Neural cell (in vitro differentiated cells): ENCODE results near the gene ZNF787. TPM values are rescaled to one million over a fixed set of nuclear protein-coding genes. Genes with fewer than 3 reads are reported as not detected.

ENCODE experiments used
- H2AFZ ChIP-seq: fragments of 200-600, 300-800 bp; sonication (generic), shearing (Covaris generic); 2 replicates; pipeline ENCODE4 v1.6.0; 2014; ENCODE audit warnings: low read depth, mild to moderate bottlenecking, antibody characterized with exemption, low read length, moderate library complexity
- H3F3A ChIP-seq: fragments of 200-600 bp; shearing (Covaris generic); 2 replicates; pipeline ENCODE4 v1.6.1; 2016; ENCODE audit warnings: mild to moderate bottlenecking, moderate library complexity, mixed read lengths, antibody characterized with exemption, low read length; ENCODE audit not compliant: insufficient read depth, poor library complexity, severe bottlenecking
- H3K27ac ChIP-seq: fragments of 200-600, 300-800 bp; sonication (generic), shearing (Covaris generic); 2 replicates; pipeline ENCODE4 v1.5.1; 2014; ENCODE audit warnings: mild to moderate bottlenecking, low read length, moderate library complexity
- H3K27me3 ChIP-seq: fragments of 300-800, 200-600 bp; sonication (generic), shearing (Covaris generic); 2 replicates; pipeline ENCODE4 v1.6.0; 2014; ENCODE audit warnings: mild to moderate bottlenecking, low read depth, low read length, moderate library complexity; ENCODE audit not compliant: insufficient read depth
- H3K36me3 ChIP-seq: fragments of 300-800, 200-600 bp; sonication (generic), shearing (Covaris generic); 2 replicates; pipeline ENCODE4 v1.5.1; 2014; ENCODE audit warnings: mild to moderate bottlenecking, antibody characterized with exemption, low read length, moderate library complexity; ENCODE audit not compliant: insufficient read depth
- H3K4me2 ChIP-seq: fragments of 300-800, 200-600 bp; sonication (generic), shearing (Covaris generic); 2 replicates; pipeline ENCODE4 v1.6.0; 2014; ENCODE audit warnings: mild to moderate bottlenecking, low read length
- H3K4me3 ChIP-seq: fragments of 300-800, 200-600 bp; sonication (generic), shearing (Covaris generic); 2 replicates; pipeline ENCODE4 v1.5.1; 2014; ENCODE audit warnings: mild to moderate bottlenecking, low read length, moderate library complexity
- H3K79me2 ChIP-seq: fragments of 200-600 bp; shearing (Covaris generic); replicated peaks from 2 replicates; pipeline ENCODE4 v1.6.0; 2014; ENCODE audit warnings: mild to moderate bottlenecking, low read length, moderate library complexity; ENCODE audit not compliant: insufficient read depth
- H3K9ac ChIP-seq: fragments of 300-800, 200-600 bp; sonication (generic), shearing (Covaris generic); 2 replicates; pipeline ENCODE4 v1.6.1; 2016; ENCODE audit warnings: mild to moderate bottlenecking, low read length, mixed read lengths
- H3K9me2 ChIP-seq: fragments of 200-600 bp; shearing (Covaris generic); 2 replicates; pipeline ENCODE4 v1.6.1; 2016; ENCODE audit warnings: mild to moderate bottlenecking, low read length, mixed read lengths; ENCODE audit not compliant: insufficient read depth
- H3K9me3 ChIP-seq: fragments of 200-600, 300-800 bp; sonication (generic), shearing (Covaris generic); 2 replicates; pipeline ENCODE4 v1.6.1; 2016; ENCODE audit warnings: mild to moderate bottlenecking, mixed run types, low read length, moderate library complexity, mixed read lengths
- H4K20me1 ChIP-seq: fragments of 200-600 bp; shearing (Covaris generic); 2 replicates; pipeline ENCODE4 v1.6.1; 2016; ENCODE audit warnings: mild to moderate bottlenecking, mixed run types; ENCODE audit not compliant: insufficient read depth
- CTCF ChIP-seq: fragments of 450-650 bp; IDR thresholded peaks from 2 replicates; pipeline ENCODE4 v1.5.1; 2014; ENCODE audit warnings: antibody characterized with exemption, mild to moderate bottlenecking, moderate library complexity; ENCODE audit not compliant: poor library complexity, severe bottlenecking
- EP300 ChIP-seq: fragments of 450-650 bp; conservative IDR thresholded peaks from 2 replicates; pipeline ENCODE4 v1.6.1; 2014; ENCODE audit warnings: antibody characterized with exemption, mild to moderate bottlenecking, moderate library complexity; ENCODE audit not compliant: poor library complexity, severe bottlenecking
- EZH2 ChIP-seq: fragments of 200-600, 300-800 bp; shearing (Covaris generic), sonication (generic); IDR thresholded peaks from 2 replicates; pipeline ENCODE4 v1.6.1; 2014; ENCODE audit warnings: antibody characterized with exemption, low read length, borderline replicate concordance, mild to moderate bottlenecking; ENCODE audit not compliant: insufficient read depth, poor library complexity, severe bottlenecking
- MXI1 ChIP-seq: fragments of 450-650 bp; conservative IDR thresholded peaks from 2 replicates; pipeline ENCODE4 v1.6.1; 2014; ENCODE audit warnings: antibody characterized with exemption, mild to moderate bottlenecking; ENCODE audit not compliant: poor library complexity, severe bottlenecking
- POLR2AphosphoS5 ChIP-seq: IDR thresholded peaks from 2 replicates; pipeline ENCODE4 v1.6.1; 2012
- RAD21 ChIP-seq: fragments of 450-650 bp; conservative IDR thresholded peaks from 2 replicates; pipeline ENCODE4 v1.6.1; 2014; ENCODE audit warnings: antibody characterized with exemption, mild to moderate bottlenecking, moderate library complexity
- REST ChIP-seq: IDR thresholded peaks from 2 replicates; pipeline ENCODE4 v1.6.1; 2012; ENCODE audit warnings: borderline replicate concordance
- SMC3 ChIP-seq: fragments of 450-650 bp; conservative IDR thresholded peaks from 2 replicates; pipeline ENCODE4 v1.6.1; 2014; ENCODE audit warnings: antibody characterized with exemption, mild to moderate bottlenecking, moderate library complexity; ENCODE audit not compliant: poor library complexity
- TAF1 ChIP-seq: IDR thresholded peaks from 2 replicates; pipeline ENCODE4 v1.6.1; 2012; ENCODE audit warnings: low read depth
- polyA plus RNA-seq: library from polyadenylated mRNA; depleted of rRNA; stranded (reverse); fragments of >200 nt; gene quantifications from 2 replicates; pipeline ENCODE4 v1.2.3, GENCODE V29; 2014

ZNF787 gene
- polyA plus RNA-seq, 1 donor from 2014 or later = 11.4 TPM

- TF ChIP-seq EZH2 = no peak
- TF ChIP-seq MXI1 = no peak
- TF ChIP-seq TAF1 = no peak
- no peak for TF ChIP-seq EP300
- TF ChIP-seq RAD21 = no peak
- no peak for TF ChIP-seq REST
- TF ChIP-seq SMC3 = no peak
- Histone ChIP-seq H3F3A (no peaks in the 10 kb centered on the region), H4K20me1 (no peaks in the 10 kb centered on the region)
These were observed 33.2 kb downstream of the ZNF787 start for GRCh38 chr19:56087647-56088496.

GRCh38 chr19:56086671-56087430 lies 34.2 kb downstream of the ZNF787 start:
- no peak overlapping the region for H3K4me3 ChIP-seq
- H3K79me2 ChIP-seq = no peaks in the 10 kb centered on the region
- H4K20me1 ChIP-seq = no peaks in the 10 kb centered on the region
- no peak overlapping the region for H3K27ac ChIP-seq
- TF ChIP-seq REST (no peak), EP300 (no peak), TAF1 (no peak), POLR2AphosphoS5 (no peak), MXI1 (no peak), SMC3 (no peak), EZH2 (no peak), RAD21 (no peak), CTCF (no peak)
- no peak overlapping the region for H3K4me2 ChIP-seq
- H3F3A ChIP-seq = no peaks in the 10 kb centered on the region
- no peaks in the 10 kb centered on the region for H3K27me3 ChIP-seq
- H2AFZ ChIP-seq = no peak overlapping the region
- H3K9ac ChIP-seq = no peak overlapping the region
- no peaks in the 10 kb centered on the region for H3K9me2 ChIP-seq
- no peaks in the 10 kb centered on the region for H3K36me3 ChIP-seq
- no peaks in the 10 kb centered on the region for H3K9me3 ChIP-seq

More at GRCh38 chr19:56087647-56088496, 33.2 kb downstream of the ZNF787 start:
- Histone ChIP-seq H3K4me2 (no peak overlapping the region), H3K27ac (no peak overlapping the region), H3K79me2 (no peaks in the 10 kb centered on the region), H3K9me2 (no peaks in the 10 kb centered on the region), H3K9me3 (peaks cover 5% of the 10 kb centered on the region), H3K9ac (no peak overlapping the region), H3K36me3 (no peaks in the 10 kb centered on the region), H2AFZ (no peak overlapping the region), H3K4me3 (no peak overlapping the region), H3K27me3 (no peaks in the 10 kb centered on the region)
